Esophagus squamous epithelium (tissue), 4 donors: ENCODE data around the gene MALL. TPM values are rescaled to one million over a fixed set of nuclear protein-coding genes. Genes with fewer than 3 reads are reported as not detected.

Source experiments
- small RNA-seq, 4 donors: library from RNA; depleted of rRNA; stranded (forward); fragments of <200 nt; gene quantifications; one replicate each; pipeline ENCODE3, GENCODE V24; 2016
- total RNA-seq, 4 donors: library from RNA; depleted of rRNA; stranded (reverse); fragments of >200 nt; gene quantifications; one replicate each; pipeline ENCODE4 v1.1.0, GENCODE V29; 2016

Gene MALL
- total RNA-seq, 4 donors from 2014 or later: 146 to 534 (median 225) TPM

Small RNA genes lying within 50 kb of the gene (small RNA-seq; reads per million reads assigned to genes)
- gene MIR4267 (0 reads per million in 4 donors), gene MIR4436B1 (0 reads per million in 4 donors)

Other genes starting within 250 kb of the MALL start
- under 1 TPM in 1 of 4 donors, not detected in 3; 0.57 TPM for gene LIMS3, start 217.1 kb downstream of the MALL start, total RNA-seq
- 1 to 10 TPM in 3 of 4 donors, under 1 TPM in 1; 0.57 to 3.8 (median 1.5) TPM for gene NPHP1, start 89.2 kb upstream of the MALL start, total RNA-seq
- gene MTLN, start 96.7 kb upstream of the MALL start, total RNA-seq: 100 to 1,000 TPM in 1 of 4 donors, 10 to 100 TPM in 3; 59.3 to 117 (median 78.2) TPM